Tongue (tissue), 2 donors: ENCODE data around the gene COL8A2. TPM values are rescaled to one million over a fixed set of nuclear protein-coding genes. Genes with fewer than 3 reads are reported as not detected.

Source experiments
- DNase-seq: peaks from one replicate; pipeline ENCODE4 v3.0.0-alpha.2; 2015
- total RNA-seq: library from RNA; depleted of rRNA; stranded (reverse); fragments of >200 nt; gene quantifications from one replicate; pipeline ENCODE4 v1.2.3, GENCODE V29; 2014

Gene COL8A2
- total RNA-seq, 1 donor from 2014 or later: 39.8 TPM

DNA sequence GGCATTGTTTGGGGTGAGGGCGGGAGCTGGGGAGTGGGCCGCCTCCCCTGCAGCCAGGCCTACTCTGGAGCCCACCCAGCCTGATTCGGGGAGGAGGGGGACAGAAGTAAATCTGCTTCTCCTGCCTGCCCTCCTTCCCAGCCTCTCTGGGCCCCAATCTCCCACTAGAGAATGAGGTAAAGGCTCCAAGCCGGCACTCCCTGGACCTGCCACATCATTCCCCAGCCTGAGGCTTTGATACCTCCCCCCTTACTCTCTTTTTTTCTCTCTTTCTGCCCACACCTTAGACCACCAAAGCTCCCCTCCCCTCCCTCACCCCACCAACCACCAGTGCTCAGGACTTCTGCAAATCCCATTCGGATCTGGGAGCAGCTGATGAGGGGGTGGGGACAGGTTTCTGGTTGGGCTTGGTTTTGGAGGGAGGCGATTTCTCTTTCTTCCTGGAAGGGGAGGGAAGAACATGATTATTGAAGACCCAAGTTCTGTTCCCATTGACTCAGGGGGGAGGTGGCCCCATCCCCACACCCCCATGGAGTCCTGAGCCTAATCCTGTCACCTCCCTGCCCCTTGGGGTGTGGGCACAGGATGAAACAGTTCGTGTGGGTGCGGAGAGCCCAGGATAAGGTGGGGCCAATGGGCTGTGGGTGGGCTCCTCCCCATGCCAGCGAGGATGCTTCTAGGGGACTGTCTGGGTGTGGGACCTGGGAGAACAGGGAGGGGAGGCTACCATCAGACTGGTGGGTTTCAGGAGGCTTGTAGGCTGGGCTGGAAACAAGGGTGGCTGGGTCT, 32.3 kb upstream of the COL8A2 start:
- DNase-seq: peak; percentile 81

DNA sequence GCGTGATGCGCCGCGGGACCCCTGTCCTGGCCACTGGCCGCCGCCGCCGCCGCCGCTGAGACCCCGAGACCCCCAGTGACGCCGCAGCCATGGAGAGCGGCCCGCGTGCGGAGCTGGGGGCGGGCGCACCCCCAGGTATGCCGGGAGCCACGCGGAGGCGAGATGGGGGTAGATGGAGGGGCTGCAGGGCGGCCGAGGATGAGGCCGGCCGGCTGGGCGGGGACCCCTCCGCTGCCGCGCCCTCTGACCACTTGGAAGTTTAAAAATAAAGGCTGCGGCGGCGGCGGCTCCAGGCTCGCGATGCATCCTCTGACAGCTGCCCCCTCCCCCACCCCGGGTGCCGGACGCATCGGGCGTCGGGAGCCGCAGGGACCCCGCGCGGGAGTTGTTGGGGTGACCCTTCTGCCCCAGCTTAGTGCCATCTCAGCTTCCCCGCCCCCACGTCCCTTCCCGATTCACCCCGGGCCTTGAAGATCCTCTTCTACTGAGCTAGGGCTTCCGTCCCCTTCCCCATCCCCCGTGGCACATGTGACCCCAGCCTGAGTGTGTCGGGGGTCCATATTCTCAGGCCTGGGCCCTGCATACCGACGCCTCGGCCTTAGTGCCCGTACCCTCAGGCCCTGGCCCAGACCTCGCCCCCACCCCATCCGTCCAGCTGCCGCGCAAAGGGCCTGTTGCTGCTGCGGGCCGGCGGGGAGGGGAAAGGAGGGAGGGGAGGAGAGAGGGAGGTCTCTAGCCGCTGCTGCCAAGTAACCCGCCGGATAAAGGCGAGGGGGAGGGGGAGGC, 31.5 kb upstream of the COL8A2 start:
- peak; percentile 92 for DNase-seq

DNA sequence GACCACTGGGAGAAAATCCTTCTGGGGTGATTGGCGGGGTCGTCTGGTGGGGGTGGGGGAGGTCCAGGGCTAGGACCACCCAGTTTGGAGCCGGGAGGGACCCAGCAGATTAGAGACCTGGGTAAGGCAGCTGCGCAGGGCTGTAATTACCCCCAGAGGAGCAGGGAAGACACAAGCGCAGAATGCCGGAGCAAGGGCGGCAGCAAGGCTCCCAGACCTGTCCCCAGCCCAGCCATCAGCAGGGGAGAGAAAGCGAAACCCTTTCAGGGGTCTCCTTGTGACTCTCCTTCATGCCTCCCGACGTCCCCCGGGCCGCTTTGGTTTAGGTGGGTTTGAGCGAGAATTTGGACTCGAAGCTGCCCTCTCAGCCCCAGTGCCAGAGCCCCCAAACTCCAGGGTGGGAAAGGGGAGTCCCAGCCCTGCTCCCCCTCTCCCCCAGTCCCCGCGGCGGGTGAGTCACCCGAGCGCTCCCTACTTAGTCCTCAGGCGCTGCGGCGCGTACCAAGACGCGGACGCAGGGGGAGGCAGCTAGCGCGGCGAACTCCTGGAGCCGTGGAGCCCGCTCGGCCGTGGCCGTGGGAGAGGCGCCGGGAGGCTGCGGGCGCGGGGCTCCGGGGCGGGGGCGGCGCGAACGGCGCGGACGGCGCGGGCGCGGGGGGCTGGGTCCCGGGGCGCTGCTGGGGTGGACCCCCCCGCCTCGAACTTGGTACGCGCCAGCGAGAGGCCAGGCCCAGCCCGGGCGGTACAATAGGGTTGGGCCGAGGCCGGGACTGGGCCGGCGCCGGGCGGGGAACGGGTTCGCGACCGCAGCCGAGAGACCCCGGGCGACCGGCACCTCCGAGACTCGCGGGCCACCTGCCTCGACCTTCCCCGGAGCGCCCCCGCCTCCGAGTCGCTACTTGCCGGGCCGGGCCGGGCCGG, 30.6 kb upstream of the COL8A2 start, which contains the start of gene MAP7D1:
Gene MAP7D1 (plus strand): TSS at position 753 of the 921 bp plus-strand sequence. CDS start 258 bp downstream, outside the sequence.
- peak; percentile 92 for DNase-seq

DNA sequence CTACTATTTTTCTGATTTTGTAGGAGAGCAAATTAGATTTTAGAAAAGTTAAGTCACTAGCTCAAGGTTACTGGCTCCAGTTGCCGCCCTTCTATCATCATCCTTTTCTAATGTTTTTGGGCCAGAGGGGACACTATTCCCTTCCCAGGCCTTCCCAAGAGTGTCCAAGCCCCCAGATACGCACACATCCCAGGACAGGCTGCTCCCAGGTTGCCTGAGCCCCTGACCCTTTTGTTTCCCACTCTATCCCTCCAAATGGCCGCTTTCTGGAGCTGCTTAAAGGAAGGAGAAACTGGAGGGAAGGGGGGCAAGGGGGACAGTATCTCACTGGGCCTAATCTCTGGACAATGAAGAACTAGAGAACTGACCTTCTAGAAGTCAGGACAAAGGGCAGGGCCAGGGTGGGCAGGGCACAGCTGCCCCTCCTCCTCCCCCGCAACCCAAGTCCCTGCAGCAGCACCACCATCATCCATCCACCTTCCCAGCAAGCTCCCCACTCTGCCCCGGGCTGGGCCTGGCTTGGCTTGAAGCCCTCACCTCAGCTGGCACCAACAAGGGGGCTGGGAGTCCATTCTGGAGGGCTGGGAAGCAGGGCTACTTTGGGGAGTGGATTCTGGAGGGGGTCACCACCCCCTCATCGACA, 29.9 kb upstream of the COL8A2 start:
- peak; percentile 73 for DNase-seq

DNA sequence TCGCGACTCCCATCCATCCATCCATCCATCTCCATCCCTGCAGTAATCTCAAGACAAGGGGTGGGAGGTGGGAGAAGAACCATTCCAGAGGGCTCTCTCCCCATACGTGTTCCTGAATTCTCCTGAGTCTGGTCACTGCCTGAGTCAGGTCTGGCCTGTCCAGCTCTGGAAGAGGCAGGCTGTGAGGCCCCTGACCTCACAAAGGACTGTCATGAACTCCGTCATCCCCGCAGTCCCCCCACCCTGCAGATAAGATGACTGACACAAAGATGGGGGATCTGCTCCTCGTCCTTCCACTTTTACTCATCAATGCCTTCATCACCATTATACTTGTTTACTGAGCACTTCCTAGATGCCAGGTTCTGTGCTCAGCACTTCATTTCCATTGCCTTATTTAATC, 29.3 kb upstream of the COL8A2 start:
- DNase-seq: no peak

DNA sequence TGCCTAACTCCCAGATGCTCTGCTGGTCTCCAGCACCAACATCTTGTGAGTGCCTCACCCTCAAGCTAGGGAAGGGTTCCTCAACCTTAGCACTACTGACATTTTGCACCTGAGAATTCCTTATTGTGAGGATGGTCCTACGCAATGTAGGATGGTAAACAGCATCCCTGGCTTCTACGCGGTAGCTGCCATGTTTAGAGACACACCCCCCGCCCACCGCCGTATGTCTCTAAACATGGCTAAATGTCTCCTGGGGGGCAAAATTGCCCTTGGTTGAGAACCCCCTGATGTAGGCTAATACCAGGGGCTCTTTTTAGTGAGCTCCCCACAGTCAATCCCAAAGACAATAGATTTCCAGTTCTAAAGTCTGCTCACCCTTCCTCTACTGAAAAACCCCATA, 28.5 kb upstream of the COL8A2 start:
- no peak for DNase-seq

DNA sequence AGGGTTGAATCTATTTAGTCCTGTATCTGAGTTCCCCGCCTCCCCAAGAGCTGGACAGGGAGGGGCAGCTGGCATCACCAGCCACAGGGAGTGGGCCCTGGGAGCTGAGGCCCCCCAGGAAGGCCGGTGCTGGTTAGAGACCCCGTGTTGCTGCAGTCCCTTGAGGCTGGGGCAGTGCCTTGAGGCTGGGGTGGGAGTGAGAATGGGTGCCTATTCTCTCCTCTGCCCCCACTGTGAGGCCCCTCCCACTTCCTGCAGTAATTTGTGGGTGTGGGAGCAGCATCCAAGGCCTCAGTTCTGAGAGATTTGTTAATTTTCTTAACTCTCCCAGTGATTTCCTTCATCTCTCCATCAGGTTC, 26.8 kb upstream of the COL8A2 start:
- no peak for DNase-seq

DNA sequence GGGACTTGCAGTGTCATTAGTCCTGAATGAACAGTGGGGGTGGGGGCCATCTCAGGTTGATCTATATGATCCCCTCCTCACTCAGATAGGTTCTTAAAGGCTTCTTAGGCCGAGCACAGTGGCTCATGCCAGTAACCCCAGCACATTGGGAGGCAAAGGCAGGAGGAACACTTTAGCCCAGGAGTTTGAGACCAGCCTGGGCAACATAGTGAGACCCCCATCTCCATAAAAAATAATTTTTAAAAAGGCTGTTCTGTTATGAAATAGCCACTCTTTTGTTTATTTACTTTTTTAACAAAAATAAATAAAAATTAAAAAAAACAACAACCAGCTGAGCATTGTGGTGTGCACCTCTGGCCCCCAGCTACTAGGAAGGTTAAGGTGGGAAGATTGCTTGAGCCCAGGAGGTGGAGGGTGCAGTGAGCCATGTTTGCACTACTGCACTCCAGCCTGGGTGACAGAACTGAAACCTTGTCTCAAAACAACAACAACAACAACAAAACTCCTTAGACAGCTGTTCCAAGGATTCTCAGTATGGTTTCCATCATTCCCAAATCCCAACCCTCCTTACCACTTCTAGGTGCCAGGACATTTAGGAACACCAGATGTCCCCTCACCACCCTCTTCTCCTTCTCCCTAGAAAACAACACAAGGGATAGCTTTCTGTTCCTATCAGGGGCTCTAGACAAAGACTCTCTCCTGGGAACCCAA, 26.3 kb upstream of the COL8A2 start:
- no peak for DNase-seq

DNA sequence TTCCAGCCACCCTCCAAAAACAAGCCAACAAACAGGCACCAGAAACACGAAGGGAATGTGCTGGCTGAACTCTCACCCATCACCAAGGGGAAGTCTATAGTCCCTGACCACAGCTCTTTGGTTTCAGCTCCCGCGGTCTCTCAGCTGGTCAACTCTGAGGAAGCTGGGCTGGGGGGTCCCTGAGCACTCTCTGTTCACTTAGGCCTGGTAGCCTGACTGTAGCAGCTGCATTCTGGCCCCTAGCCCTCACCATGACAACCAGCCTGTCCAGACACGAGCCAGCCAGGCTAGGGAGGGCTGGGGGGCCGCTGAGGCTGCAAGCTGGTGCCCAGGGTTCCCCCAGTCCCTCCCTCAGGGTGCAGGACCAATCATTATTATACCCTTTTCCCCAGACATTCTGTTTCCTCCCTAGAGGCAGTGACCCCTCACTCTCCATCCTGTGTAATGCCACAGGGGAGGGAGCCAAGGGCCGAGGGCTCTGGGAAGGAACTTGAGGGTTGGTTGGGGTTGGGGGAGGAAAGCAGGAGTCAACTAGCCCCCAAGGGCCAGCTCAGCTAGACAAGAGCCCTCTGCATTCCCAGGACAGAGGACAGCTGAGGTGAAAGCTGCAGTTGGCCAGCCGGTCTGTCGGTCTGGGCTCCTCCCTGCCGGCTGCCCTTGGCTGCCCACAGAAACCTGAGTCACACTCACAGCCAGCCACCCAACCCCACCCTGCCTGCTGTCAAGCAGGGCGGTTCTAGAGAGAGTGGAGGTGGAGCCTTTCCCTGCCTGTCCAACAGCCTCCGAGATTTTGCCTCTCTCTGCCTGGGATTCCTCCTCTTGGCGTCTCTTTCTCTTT, 25.5 kb upstream of the COL8A2 start:
- DNase-seq: peak; percentile 96

DNA sequence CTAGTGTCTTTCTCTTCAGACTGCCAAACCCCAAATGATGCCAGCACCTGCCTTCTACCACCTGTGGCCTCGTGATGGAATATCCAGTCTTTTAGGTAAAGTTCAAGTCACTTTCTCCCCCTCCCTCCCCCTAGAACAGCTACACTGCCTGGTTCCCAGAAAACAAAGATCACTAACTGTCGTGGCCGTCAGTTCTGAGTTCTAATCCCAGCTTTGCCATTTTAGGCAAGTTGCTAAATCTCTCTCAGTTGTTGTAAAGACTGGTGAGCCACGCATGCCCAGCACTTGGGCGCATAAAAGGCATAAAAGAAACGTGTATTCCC, 24.9 kb upstream of the COL8A2 start:
- no peak for DNase-seq

DNA sequence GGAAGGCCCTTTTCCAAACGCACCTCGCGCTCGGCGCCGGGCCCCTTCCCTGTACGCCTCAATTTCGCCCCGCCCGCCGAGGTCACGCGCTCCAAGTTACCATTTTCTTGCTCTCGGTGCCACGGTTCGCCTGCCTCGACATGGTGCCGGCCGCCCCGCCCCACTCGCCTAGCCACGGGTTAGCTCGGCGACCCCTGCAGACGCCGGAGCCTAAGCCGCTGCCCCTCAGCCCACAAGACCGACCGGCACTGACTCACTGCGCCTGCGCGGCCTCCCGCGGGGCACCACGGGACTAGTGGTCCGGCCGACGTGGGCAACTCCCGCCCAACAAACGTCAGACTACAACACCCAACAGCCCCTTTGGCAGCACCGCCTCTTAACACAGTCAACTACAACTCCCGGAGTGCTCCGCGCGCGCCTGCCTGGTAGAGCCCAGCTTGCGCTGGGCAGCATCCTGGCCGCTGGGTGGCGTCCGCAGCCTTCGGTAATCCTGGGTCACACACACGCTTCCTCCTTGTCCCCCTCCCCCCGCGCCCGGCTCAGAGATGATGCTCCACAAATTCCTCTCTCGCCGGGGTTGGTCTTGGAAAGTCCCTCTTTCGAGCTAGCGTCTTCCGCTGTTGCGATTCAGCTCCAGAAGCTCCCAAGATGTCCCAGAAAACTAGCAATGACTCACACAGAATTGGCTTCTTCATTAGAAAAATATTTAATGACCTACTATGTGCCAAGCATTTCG, 24.4 kb upstream of the COL8A2 start, which contains the start of gene TRAPPC3:
Gene TRAPPC3 (minus strand): TSS at position 250 of the 736 bp plus-strand sequence. CDS start 108 bp downstream, at position 142.
- DNase-seq: peak; percentile 100

DNA sequence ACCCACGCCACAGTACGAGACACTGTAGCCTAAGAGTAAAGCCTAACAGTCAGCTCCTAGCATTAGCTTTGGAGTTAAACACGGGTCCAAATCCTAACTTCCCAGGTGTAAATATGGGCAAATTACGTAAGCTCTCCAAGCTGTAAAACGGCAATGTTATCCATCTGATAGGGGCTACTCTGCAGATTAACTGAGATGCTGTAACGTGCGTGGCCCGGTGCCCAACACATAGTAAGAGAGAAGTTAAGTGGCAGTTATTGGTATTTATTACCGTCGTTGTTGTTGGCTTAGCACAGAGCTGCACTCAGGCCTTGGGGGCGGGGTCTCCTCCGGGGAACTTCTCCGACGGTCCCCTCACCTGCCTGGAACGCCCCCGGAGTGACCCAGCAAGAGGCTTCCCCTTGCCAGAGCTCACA, 23.8 kb upstream of the COL8A2 start:
- DNase-seq: no peak

DNA sequence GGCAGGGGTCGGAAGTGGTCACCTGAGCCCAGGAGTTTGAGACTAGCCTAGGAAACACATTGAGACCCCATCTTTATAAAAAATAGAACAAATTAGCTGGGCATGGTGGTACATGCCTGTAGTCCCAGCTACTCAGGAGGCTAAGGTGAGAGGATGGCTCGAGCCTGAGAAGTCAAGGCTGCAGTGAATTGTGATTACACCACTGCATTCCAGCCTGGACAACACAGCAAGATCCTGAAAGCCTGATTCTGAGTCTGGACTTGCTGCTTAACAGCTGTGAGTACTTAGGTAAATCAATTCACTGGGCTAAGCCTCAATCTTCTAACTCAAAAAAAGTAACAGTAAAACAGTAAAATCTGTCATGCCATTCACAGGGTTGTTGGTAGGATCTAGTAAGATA, 19.4 kb upstream of the COL8A2 start:
- no peak for DNase-seq

DNA sequence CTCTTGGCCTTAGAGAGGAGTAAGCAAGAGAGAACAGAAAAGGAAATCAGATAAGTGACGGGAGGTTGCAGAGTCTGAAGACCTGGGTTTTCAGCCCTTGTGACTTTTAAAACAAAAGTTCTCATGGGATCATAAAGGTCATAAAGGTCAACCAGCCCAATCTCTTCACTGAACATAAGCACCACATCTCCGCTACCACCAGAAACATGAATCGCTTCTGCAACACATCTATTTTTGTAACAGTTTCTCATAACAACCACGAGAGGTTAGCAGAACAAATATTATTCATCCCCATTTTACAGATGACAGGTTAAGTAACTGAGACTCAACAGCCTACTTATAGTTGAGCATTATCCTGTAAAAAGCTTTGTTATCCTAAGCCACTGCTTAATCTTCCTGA, 18.4 kb upstream of the COL8A2 start:
- no peak for DNase-seq

DNA sequence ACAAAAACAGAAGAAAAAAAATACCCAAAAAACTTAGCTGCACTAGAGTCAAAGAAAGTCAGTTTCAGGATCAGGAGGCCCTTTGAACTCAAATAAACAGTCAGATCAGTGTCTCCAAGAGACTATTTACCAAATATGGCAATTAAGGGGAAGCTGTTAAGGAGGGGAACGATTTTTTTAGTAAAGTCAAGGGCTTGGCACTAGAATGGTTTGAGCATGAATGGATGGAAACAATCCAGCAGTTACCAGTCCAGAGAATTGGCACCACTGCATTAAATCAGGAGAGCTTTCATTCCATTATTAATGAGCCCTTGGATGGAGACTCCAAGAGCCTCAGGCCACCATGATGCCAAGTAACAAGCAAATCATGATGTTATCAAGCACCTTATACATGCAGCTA, 17.1 kb upstream of the COL8A2 start:
- no peak for DNase-seq

DNA sequence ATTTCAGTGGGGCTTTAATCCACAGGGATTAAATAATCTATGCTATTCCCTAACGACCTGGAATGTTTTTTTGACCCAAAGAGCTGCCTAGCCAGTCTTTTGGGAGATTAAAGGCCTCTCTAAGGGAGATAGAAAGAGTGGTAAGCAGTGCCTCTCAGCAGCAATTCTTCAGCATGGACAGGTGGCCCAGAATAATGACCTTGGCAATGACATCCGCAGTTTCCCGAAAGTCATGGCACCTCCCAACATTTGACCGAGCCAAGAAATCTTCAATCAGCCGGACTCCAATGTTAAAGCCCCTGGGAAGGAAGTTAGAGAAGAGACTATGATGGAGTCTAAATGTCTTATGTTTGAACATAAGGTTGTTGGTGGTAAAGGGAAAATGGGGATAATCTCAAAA, 14.5 kb upstream of the COL8A2 start:
- DNase-seq: no peak

DNA sequence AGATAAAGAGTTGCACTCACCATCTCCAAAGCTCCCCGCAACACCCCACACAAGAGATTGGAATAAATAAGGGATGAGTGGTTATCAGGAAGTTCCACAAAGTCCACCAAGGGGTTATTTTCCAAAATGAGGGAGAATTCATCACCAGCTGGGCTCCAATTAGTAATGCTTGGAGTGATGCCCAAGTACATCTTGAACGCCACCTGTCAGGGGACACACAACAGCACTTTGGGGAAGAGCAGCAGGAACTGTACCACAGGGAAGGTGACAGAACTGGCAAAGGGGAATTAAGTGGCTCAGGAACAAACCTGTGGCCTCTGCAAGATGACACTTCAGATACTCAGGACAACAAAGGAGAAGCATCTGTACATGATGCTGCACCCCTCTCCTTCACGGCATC, 12.8 kb upstream of the COL8A2 start:
- DNase-seq: no peak

DNA sequence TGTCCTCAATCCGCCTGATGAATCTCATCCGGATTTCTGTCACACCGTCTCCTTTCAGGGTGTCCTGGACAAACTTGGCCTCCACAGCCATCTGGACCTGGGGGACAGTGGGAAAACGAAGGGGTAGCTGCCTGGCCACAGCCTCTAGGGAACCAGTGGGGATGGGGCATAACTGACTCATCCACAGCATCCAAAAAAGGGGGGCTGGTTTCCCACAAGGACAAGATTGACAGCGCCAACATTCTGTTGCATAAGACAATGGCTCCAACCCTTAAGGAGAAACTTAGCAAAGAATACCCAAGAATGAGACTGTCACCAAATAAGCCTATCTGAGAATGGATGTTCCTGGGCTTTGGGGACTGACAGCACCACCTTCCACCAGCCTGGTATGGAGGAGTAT, 12.2 kb upstream of the COL8A2 start:
- no peak for DNase-seq

DNA sequence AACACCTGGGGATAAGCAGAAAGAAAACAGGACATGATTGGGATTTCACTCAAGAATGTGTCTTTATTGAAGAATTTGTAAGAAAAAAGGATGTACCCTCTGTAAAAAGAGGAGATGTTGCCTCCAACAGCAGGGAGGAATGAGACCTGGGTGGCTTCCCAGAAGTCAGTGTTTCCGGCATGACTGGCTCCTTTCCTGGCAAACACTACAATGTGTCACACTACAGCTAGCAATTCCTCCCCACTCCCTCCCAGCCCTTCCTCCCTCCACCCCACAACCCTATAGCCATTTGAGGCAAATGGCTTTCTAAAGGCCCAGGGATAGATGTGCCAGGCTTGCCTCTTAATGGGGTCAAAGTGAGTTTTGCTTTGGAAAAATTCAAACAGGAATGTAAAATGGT, 11.5 kb upstream of the COL8A2 start:
- no peak for DNase-seq

DNA sequence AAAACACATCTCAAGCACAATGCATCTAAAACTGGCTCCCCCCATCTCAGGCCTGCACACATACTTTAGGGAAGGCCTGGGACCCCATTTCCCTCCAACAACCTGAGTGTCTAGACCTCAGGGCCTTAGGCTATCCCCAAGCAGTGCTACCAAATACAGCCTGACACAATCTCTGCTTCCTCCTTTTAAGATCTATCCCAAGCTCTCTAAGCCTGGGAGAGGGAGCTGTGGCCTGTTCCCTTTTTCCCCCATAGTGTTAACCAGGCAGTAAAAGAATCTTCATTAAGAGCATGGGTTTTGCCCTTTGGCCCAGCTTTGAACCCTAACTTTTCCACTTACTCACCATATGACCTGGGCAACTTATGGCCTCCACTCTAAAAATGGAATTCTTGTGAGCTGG, 10.8 kb upstream of the COL8A2 start:
- no peak for DNase-seq
